GM23248 (cell line): ENCODE data around the gene RBKS. TPM values are rescaled to one million over a fixed set of nuclear protein-coding genes. Genes with fewer than 3 reads are reported as not detected.

Experiments
- DNase-seq: peaks from one replicate; pipeline ENCODE4 v3.0.0-alpha.2; 2015
- H2AFZ ChIP-seq: fragments of 200-600 bp; sonication (generic); 2 replicates; pipeline ENCODE4 v1.6.1; 2016; ENCODE audit warnings: antibody characterized with exemption
- H3F3A ChIP-seq: fragments of 200-600 bp; sonication (generic); 2 replicates; pipeline ENCODE4 v1.6.1; 2016; ENCODE audit warnings: mild to moderate bottlenecking, antibody characterized with exemption, mixed run types; ENCODE audit not compliant: insufficient read depth
- H3K27ac ChIP-seq: fragments of 200-600 bp; sonication (generic); 2 replicates; pipeline ENCODE4 v1.5.1; 2016; ENCODE audit warnings: mild to moderate bottlenecking
- H3K27me3 ChIP-seq: fragments of 200-600 bp; sonication (generic); replicated peaks from 2 replicates; pipeline ENCODE4 v1.6.1; 2016; ENCODE audit warnings: mild to moderate bottlenecking; ENCODE audit not compliant: insufficient read depth
- H3K36me3 ChIP-seq: fragments of 200-600 bp; sonication (generic); 2 replicates; pipeline ENCODE4 v1.6.1; 2016; ENCODE audit warnings: low read depth, mild to moderate bottlenecking
- H3K4me1 ChIP-seq: fragments of 200-600 bp; sonication (generic); 2 replicates; pipeline ENCODE4 v1.6.1; 2016; ENCODE audit warnings: mild to moderate bottlenecking; ENCODE audit not compliant: insufficient read depth
- H3K4me2 ChIP-seq: fragments of 200-600 bp; sonication (generic); one replicate; pipeline ENCODE4 v1.6.1; 2016; ENCODE audit warnings: mild to moderate bottlenecking; ENCODE audit not compliant: unreplicated experiment
- H3K4me3 ChIP-seq: fragments of 200-600 bp; sonication (generic); 2 replicates; pipeline ENCODE4 v1.5.1; 2016; ENCODE audit warnings: mild to moderate bottlenecking
- H3K79me2 ChIP-seq: fragments of 200-600 bp; sonication (generic); 2 replicates; pipeline ENCODE4 v1.6.1; 2016; ENCODE audit warnings: mild to moderate bottlenecking; ENCODE audit not compliant: insufficient read depth
- H3K9ac ChIP-seq: fragments of 200-600 bp; sonication (generic); 2 replicates; pipeline ENCODE4 v1.6.1; 2016; ENCODE audit warnings: mild to moderate bottlenecking
- H3K9me2 ChIP-seq: fragments of 200-600 bp; sonication (generic); 2 replicates; pipeline ENCODE4 v1.6.1; 2016; ENCODE audit warnings: mixed run types, mild to moderate bottlenecking, moderate library complexity; ENCODE audit not compliant: insufficient read depth
- H3K9me3 ChIP-seq: fragments of 200-600 bp; sonication (generic); one replicate; pipeline ENCODE4 v1.6.1; 2017; ENCODE audit warnings: low read depth
- H4K20me1 ChIP-seq: fragments of 200-600 bp; sonication (generic); 2 replicates; pipeline ENCODE4 v1.6.0; 2016; ENCODE audit not compliant: insufficient read depth
- EZH2 ChIP-seq: fragments of 200-600 bp; sonication (generic); IDR thresholded peaks from 2 replicates; pipeline ENCODE4 v1.6.1; 2018; ENCODE audit warnings: antibody characterized with exemption, mild to moderate bottlenecking; ENCODE audit not compliant: insufficient read depth, poor library complexity, severe bottlenecking
- EZH2phosphoT487 ChIP-seq: fragments of 200-600 bp; sonication (generic); IDR thresholded peaks from 2 replicates; pipeline ENCODE4 v1.6.1; 2018; ENCODE audit warnings: antibody characterized with exemption, moderate library complexity, mild to moderate bottlenecking, low read depth; ENCODE audit not compliant: insufficient read depth
- WGBS, 2 experiments: methylation state at CpG; one replicate each; pipeline ENCODE4 v1.1.6; 2015 to 2017; ENCODE audit warnings: low lambda C conversion rate in 2 of 2, low coverage in 1 of 2; ENCODE audit errors: missing lambda C conversion rate in 2 of 2; 5-methylcytosine and 5-hydroxymethylcytosine counted together
- in situ Hi-C: fragments of 300-500 bp; cut with MboI; formaldehyde crosslinking; loops from 2 replicates; pipeline ENCODE4 v1.15.0; 2020
- polyA plus RNA-seq: library from polyadenylated mRNA; unstranded; fragments of >200 nt; fragmentation: Nextera tagmentation; extraction: Ambion mirVana; gene quantifications from 2 replicates; pipeline ENCODE4 v1.2.1, GENCODE V29; 2016
- total RNA-seq: library from RNA; depleted of rRNA; stranded (reverse); fragments of >200 nt; shearing (Covaris generic); gene quantifications from 2 replicates; pipeline ENCODE4 v1.2.3, GENCODE V29; 2014

Gene RBKS
- total and polyA plus RNA-seq, 2 experiments from 2014 or later: 2.8 to 3.6 TPM

GRCh38 chr2:27795868-27796277 is 94.3 kb downstream of the RBKS start:
- WGBS, 2 experiments: 51% methylated on average over 4 of the region's 4 CpGs
- H3K9ac ChIP-seq: no peak overlapping the region
- DNase-seq: peak; percentile 53
- no peak overlapping the region for H3K4me3 ChIP-seq
- TF ChIP-seq EZH2phosphoT487: no peak
- no peak for TF ChIP-seq EZH2
- H3K36me3 ChIP-seq: no peaks in the 10 kb centered on the region
- no peaks in the 10 kb centered on the region for H3K79me2 ChIP-seq
- H3K9me2 ChIP-seq: no peaks in the 10 kb centered on the region
- H3K27ac ChIP-seq: peak overlapping the region; percentile 45
- no peak overlapping the region for H2AFZ ChIP-seq
- no peak overlapping the region for H3K4me2 ChIP-seq
- in situ Hi-C loops: no loop called here
- H3F3A ChIP-seq: peaks cover 37% of the 10 kb centered on the region
- H3K4me1 ChIP-seq: peaks cover 55% of the 10 kb centered on the region
- no peaks in the 10 kb centered on the region for H3K9me3 ChIP-seq
- no peaks in the 10 kb centered on the region for H3K27me3 ChIP-seq
- H4K20me1 ChIP-seq: no peaks in the 10 kb centered on the region

GRCh38 chr2:27795093-27795834 is 94.9 kb downstream of the RBKS start:
- Histone ChIP-seq H3K4me3 (no peak overlapping the region), H3K9ac (no peak overlapping the region), H3K9me3 (no peaks in the 10 kb centered on the region), H3K36me3 (no peaks in the 10 kb centered on the region), H2AFZ (no peak overlapping the region), H3K27me3 (no peaks in the 10 kb centered on the region), H4K20me1 (no peaks in the 10 kb centered on the region), H3K27ac (peak overlapping the region; percentile 45), H3K4me2 (no peak overlapping the region), H3K4me1 (peaks cover 49% of the 10 kb centered on the region), H3K9me2 (no peaks in the 10 kb centered on the region), H3K79me2 (no peaks in the 10 kb centered on the region), H3F3A (peaks cover 31% of the 10 kb centered on the region)
- in situ Hi-C loops: no loop called here
- 87 to 89% methylated on average over 8 of the region's 8 CpGs for WGBS, 2 experiments
- TF ChIP-seq EZH2: no peak
- TF ChIP-seq EZH2phosphoT487: no peak
- DNase-seq: no peak

- in situ Hi-C loops: no loop called here
- Histone ChIP-seq H3K4me2 (peak overlapping the region; percentile 7), H3K9me3 (no peaks in the 10 kb centered on the region), H2AFZ (peak overlapping the region; percentile 56), H3K79me2 (no peaks in the 10 kb centered on the region), H3K9ac (no peak overlapping the region), H3K4me3 (no peak overlapping the region), H3F3A (peaks cover 13% of the 10 kb centered on the region), H4K20me1 (no peaks in the 10 kb centered on the region), H3K9me2 (no peaks in the 10 kb centered on the region), H3K27me3 (no peaks in the 10 kb centered on the region), H3K4me1 (peaks cover 30% of the 10 kb centered on the region), H3K36me3 (no peaks in the 10 kb centered on the region), H3K27ac (peak overlapping the region; percentile 46)
- DNase-seq: peak; percentile 58
- TF ChIP-seq EZH2phosphoT487: no peak
Measured at GRCh38 chr2:27792759-27793158, 97.4 kb downstream of the RBKS start.

- H4K20me1 ChIP-seq: no peaks in the 10 kb centered on the region
- TF ChIP-seq EZH2: no peak
- no peak for TF ChIP-seq EZH2phosphoT487
- H3K27ac ChIP-seq: no peak overlapping the region
- H3K9ac ChIP-seq: no peak overlapping the region
- in situ Hi-C loops: no loop called here
- peaks cover 23% of the 10 kb centered on the region for H3K4me1 ChIP-seq
- no peak for DNase-seq
- no peak overlapping the region for H3K4me2 ChIP-seq
- no peaks in the 10 kb centered on the region for H3K9me3 ChIP-seq
- H3K36me3 ChIP-seq: no peaks in the 10 kb centered on the region
- no peak overlapping the region for H2AFZ ChIP-seq
- 96 to 98% methylated on average over 1 of the region's 1 CpG for WGBS, 2 experiments
- peaks cover 13% of the 10 kb centered on the region for H3F3A ChIP-seq
- H3K4me3 ChIP-seq: no peak overlapping the region
- H3K9me2 ChIP-seq: no peaks in the 10 kb centered on the region
- H3K27me3 ChIP-seq: no peaks in the 10 kb centered on the region
- no peaks in the 10 kb centered on the region for H3K79me2 ChIP-seq
Measured at GRCh38 chr2:27790796-27791195, 99.4 kb downstream of the RBKS start.
